ENCODE measurements around the gene ZFPM1.

The ZFPM1 gene

DNA sequence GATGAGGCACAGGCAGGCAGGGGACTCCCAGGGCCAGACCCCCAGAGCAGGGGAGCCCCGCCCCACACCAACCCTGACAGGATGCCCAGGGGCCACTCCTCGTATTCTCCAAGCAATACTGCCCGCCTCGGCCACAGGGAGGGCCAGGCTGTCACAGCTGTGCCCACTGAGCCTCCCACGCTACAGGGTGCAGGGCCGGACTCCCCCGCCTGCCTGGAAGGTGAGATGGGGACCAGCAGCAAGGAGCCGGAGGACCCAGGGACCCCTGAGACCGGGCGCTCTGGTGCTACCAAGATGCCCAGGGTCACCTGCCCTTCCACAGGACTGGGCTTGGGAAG is 18.8 kb upstream of the ZFPM1 start:
- no peak for DNase-seq

DNA sequence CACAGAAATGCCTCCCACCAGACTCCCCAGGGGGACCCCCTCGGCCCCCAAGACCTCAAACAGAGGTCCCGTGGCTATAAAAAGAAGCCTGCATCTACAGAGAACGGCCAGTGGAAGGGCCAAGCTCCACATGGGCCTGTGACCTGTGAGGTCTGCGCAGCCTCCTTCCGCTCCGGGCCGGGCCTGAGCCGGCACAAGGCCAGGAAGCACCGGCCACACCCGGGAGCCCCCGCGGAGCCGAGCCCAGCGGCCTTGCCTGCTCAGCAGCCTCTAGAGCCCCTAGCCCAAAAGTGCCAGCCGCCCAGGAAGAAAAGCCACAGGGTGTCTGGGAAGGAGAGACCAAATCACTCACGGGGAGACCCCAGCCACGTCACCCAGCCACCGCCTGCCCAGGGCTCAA is 18.3 kb upstream of the ZFPM1 start:
- no peak for DNase-seq

DNA sequence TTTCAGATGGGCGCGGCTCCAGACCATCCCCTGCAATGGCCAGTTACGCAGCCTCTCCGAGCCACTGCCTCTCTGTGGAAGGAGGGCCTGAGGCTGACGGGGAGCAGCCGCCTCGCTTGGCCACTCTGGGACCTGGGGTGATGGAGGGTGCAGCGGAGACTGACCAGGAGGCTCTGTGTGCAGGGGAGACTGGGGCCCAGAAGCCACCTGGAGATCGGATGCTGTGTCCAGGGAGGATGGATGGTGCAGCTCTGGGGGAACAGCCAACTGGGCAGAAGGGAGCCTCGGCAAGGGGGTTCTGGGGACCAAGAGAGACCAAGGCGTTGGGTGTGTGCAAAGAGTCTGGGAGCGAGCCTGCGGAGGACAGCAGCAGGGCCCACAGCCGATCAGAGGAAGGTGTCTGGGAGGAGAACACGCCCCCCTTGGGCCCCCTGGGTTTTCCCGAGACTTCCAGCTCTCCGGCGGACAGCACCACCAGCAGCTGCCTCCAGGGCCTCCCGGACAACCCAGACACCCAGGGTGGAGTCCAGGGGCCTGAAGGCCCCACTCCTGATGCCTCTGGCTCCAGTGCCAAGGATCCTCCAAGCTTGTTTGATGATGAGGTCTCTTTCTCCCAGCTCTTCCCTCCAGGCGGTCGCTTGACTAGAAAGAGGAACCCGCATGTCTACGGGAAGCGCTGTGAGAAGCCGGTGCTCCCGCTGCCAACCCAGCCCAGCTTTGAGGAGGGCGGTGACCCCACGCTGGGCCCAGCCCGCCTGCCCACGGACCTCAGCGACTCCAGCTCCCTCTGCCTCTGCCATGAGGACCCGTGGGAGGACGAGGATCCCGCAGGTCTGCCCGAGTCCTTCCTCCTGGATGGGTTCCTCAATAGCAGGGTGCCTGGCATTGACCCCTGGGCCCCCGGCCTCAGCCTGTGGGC is 17.4 kb upstream of the ZFPM1 start:
- DNase-seq: no peak

DNA sequence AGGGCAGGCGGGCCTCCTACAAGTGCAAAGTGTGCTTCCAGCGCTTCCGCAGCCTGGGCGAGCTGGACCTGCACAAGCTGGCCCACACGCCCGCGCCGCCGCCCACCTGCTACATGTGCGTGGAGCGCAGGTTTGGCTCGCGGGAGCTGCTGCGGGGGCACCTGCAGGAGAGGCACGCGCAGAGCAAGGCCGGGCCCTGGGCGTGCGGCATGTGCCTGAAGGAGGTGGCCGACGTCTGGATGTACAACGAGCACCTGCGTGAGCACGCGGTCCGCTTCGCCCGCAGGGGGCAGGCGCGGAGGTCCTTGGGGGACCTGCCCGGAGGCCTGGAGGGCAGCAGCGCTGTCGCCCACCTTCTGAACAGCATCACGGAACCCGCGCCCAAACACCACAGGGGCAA is 16.3 kb upstream of the ZFPM1 start:
- no peak for DNase-seq

DNA sequence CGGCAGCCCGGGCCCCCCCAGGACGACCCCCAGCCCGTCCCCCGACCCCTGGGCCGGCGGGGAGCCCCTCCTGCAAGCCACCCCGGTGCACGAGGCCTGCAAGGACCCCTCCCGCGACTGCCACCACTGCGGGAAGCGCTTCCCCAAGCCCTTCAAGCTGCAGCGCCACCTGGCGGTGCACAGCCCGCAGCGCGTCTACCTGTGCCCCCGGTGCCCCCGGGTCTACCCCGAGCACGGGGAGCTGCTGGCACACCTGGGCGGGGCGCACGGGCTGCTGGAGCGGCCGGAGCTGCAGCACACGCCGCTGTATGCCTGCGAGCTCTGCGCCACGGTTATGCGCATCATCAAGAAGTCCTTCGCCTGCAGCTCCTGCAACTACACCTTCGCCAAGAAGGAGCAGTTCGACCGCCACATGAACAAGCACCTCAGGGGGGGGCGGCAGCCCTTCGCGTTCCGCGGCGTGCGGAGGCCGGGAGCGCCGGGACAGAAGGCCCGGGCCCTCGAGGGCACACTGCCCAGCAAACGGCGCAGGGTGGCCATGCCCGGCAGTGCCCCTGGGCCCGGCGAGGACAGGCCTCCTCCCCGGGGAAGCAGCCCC is 15.6 kb upstream of the ZFPM1 start:
- DNase-seq: peak; percentile 45

DNA sequence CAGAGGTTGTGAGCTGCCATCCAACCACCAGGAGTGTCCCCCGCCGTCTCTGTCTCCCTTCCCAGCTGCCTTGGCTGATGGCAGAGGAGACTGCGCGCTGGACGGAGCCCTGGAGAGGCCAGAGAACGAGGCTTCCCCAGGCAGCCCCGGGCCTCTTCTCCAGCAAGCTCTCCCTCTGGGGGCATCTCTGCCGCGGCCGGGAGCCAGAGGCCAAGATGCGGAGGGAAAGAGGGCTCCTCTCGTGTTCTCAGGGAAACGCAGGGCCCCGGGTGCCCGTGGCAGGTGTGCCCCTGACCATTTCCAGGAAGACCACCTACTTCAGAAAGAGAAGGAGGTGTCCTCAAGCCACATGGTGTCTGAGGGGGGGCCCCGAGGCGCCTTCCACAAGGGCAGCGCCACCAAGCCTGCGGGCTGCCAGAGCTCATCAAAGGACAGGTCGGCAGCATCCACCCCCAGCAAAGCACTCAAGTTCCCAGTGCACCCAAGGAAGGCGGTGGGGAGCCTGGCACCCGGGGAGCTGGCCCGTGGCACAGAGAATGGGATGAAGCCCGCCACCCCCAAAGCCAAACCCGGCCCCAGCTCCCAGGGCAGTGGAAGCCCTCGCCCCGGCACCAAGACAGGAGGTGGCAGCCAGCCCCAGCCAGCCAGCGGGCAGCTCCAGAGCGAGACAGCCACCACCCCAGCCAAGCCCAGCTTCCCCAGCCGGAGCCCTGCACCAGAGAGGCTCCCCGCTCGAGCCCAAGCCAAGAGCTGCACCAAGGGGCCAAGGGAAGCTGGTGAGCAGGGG is 14.8 kb upstream of the ZFPM1 start:
- no peak for DNase-seq

DNA sequence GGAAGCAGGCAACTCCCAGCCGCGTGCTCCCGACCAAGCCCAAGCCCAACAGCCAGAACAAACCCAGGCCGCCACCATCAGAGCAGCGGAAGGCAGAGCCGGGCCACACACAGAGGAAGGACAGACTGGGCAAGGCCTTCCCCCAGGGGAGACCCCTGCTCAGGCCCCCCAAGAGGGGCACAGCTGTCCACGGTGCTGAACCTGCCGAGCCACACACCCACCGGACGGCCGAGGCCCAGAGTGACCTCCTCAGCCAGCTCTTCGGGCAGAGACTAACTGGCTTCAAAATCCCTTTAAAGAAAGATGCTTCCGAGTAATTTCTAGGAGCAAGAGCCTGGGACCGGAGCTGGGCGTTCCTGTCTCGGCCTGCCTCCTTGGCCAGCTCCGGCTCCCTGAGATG is 14.1 kb upstream of the ZFPM1 start:
- no peak for DNase-seq

DNA sequence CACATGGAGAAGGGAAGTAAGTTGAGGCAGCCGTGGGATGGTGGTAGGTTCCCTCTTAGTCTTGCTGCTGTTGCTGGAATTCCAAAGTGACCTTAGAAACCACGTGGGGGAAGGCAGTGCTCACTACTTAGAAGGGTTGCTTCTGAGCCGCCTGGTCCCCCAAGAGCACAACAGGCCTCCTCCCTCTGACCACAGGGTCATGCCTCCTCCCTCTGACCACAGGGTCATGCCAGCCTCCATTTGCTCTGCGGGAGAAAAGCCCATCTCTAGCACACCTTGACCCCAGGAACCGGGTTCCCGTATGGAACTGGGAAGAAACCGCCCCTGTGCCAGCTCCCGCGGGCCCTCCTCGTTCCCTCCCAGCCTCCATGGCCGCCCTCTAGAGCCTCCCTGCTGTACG is 13.4 kb upstream of the ZFPM1 start:
- DNase-seq: no peak

DNA sequence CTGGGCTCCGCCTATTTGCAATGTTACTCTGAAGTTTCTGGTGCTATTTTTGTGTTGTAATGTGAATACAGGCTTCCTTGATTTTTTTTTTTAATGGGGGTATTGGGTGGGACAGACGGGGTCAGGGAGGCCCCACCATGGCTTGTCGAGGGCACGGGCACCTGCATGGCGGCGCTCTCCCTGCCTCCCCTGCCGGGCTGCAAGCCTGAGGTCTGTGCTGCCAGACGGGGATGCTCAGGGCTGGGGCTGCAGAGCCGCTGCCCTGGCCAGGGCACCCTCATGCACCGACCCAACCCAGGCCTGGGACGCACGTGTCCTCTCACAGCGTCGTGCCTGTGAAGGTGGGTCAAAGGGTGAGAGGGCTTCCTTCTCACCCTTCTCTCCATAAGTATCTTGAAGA is 13.0 kb upstream of the ZFPM1 start:
- DNase-seq: no peak

DNA sequence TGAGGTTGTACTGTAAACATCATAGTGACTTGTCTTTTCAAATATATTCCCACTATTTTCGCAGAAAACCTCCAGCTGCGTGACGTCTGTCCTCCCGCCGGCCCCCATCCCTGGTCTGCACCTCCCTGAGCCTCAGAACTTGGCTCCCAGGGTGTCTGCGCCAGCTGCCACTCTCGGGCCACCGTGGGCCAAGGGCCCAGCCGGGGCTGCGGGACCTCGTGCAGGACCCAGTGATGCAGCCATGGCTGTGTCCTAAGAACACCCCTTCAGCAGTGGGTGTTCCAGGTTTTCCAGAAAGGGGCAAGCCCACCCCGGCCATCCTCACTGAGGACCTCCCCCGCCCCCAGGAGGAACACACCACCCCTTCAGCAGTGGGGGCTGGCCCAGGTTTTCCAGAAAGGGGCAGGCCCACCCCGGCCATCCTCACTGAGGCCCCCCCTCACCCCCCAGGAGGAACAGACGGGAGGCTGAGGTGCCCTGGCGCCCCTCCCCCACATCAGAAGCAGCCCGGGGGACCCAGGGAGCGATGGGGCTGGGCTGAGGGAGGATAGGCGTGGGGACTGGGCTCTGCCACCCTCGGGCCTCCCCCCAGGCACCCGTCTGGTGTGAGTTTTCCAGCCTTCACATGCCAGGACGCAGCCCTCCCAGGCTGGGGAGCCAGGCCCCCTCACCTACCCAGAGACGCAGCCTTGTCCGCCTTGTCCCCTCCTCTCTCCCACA is 12.2 kb upstream of the ZFPM1 start:
- no peak for DNase-seq

DNA sequence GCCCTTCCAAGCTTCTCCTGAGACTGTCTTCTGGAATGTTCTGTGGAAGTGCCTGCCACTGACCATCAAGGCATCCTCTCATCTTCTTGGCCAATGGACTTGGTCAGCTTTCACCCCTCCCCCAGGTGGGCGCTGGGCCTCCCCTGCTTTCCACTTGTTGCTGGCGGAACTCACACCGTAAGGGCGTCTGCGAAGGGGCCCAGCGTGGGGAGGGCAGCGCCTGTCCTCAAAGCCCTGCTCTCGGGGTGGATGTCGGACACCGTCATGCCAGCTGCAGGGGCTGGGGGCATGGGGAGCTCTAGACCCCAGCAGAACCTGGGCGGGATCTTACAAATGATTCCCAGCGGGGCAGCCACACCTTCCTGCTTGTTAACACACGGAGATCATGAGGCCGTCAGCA is 11.6 kb upstream of the ZFPM1 start:
- DNase-seq: no peak

DNA sequence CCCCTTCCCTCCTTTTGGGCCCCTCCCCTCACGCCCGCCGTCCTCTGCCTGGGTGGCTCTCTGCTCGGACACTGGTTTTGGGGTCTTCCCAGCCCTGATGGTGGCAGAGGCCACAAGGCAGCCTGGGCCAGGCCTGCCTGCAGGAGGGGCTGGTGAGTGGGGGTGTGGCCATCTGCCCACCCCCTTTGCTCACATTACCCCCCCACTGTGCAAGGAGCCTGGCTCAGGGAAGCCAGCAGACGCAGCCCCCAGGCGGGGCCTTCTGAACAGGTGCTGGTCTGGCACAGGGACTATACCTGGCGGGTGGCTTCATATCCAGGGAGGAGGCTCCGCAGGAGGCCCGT is 10.7 kb upstream of the ZFPM1 start:
- no peak for DNase-seq

DNA sequence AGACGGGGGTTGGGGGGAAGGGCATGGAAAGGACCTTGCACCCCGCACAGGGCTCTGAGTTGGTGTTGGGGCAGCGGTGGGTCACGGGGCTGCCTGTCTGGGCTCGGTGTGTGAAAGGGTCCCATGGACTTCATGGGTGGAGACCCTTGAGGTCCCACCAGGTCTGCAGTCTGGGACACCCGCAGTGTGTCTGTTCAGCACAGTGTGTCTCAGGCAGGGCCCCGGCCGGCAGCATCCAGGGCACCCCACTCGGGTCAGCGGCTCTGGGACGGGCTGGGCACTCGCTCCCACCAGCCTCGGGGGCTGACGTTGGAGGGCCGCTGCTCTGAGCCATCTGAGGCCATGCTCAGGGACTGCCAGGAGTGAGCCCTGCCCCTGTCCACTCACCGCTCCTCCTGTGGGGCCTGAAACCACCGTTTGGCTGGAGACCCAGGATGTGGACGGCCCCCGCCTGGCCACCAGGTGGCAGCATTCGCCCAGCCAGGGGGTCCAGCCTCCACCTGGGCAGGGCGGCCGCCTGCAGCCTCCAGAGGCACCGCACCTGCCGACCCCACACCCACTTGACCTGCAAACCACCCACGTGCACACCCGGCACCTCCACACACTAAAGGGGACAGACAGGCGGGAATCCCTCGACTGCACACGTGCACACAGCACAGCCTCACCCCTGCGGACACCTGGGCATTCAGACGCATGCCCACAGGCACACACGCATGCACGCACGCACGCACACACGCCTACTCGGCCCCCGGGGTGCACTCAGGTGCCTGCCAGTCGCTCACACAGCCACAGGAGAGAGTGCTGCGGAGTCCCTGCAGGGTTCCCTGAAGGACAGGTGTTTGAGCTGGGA is 10.1 kb upstream of the ZFPM1 start:
- DNase-seq: peak; percentile 67

DNA sequence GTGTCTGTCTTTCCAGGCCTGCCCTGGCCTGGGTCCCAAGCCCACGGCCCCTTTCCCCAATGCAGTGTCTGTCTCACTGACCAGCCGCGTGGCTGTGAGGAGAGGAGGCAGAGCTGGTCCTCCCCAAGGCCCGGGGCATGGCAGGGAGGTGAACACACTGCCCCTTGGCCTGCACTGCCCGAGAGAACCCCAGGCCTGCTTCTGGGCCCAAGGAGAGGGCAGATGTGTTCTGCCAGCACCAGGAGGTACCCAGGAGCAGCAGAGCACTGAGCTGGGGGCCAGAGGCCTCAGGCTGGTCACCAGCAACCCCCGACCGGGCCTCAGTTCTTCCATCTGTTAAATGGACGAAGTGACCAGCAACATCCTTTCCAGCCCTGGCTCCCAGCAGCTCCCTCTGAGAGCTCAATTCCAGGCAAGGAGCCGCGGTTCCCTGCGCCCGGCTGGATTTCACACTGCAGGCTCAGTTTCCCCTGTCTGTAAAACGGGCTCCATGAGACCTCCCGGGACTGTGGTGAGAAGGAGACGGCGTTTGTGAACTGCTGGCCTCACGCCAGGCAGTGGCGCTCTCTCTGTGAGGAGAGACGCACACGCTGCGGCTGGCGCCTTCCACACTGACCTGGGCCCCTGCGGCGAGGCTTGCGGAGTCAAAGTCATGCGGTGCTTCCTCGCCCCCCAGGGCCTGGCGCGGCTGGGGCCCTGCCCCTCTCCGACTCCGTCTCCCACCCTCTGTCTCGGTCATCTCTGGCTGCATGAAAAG is 8.1 kb upstream of the ZFPM1 start:
- no peak for DNase-seq

DNA sequence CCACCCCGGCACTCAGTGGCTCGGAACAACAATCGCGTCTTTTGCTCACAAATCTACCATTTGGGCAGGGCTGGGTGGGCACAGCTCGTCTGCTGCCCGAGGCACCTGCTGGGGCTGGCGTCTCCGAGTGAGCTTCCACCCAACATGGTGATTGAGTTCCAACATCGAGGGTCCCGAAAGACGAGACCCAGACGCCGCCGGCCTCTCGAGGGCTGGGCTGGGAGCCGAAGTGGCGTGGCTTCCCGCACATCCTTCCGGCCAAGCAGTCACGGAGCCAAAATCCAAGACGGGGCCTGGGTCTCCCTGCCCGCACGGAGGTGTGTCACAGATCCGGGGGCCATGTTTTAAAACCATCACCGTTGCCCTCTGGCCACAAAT is 7.5 kb upstream of the ZFPM1 start:
- DNase-seq: no peak

DNA sequence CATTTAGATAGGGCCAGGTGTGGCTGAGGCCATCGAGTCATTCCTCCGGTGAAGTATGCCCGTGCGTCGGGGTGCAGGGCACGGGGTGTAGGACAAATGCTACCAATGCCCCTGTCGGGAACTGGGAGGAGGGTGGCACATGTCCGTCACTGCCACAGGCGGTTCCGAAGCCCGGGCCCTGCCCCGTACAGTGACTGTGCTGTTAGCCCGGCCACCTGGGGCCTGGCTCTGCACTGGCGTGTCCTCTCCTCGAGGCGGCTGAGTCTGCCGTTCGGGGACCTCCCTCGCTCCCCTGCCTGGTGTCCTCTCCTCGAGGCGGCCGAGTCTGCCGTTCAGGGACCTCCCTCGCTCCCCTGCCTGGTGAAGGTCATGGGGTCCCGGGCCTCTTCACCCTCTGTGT is 7.0 kb upstream of the ZFPM1 start:
- no peak for DNase-seq

DNA sequence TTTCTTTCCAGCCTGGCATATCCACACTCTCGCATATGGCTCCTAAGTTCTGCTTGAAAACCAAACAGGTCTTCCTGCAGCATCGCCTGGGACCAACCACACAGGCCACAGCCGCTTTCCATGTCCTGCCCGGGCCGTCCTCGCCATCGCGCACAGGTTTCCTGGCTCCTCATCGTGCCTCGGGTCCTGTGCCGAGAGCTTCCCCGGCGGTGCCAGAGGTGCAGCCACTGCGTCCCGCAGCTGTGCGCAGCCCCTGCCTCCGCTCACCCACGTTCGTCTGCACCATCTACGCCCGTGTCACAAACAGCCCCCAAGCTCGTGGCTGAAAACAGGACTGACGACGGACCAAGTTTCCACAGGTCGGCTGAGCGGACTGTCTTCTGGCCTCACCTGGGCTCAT is 6.3 kb upstream of the ZFPM1 start:
- no peak for DNase-seq

DNA sequence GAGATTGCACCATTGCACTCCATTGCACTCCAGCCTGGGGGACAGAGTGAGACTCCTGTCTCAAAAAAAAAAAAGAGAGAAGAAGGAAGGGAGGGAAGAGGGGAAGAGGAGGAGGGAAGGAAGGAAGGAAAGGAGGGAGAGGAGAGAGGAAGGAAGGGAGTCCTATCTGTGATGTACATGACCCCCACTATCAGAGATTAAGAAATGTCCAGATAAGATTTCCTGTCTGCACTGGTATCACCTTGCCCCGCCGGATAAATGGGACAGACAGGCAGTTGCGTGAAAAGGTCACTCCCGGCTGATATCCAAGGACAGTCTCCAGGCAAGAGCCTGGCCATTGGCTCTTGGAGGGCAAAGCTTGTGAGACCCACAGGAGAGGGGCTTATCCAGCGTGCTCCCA is 5.2 kb upstream of the ZFPM1 start:
- no peak for DNase-seq

DNA sequence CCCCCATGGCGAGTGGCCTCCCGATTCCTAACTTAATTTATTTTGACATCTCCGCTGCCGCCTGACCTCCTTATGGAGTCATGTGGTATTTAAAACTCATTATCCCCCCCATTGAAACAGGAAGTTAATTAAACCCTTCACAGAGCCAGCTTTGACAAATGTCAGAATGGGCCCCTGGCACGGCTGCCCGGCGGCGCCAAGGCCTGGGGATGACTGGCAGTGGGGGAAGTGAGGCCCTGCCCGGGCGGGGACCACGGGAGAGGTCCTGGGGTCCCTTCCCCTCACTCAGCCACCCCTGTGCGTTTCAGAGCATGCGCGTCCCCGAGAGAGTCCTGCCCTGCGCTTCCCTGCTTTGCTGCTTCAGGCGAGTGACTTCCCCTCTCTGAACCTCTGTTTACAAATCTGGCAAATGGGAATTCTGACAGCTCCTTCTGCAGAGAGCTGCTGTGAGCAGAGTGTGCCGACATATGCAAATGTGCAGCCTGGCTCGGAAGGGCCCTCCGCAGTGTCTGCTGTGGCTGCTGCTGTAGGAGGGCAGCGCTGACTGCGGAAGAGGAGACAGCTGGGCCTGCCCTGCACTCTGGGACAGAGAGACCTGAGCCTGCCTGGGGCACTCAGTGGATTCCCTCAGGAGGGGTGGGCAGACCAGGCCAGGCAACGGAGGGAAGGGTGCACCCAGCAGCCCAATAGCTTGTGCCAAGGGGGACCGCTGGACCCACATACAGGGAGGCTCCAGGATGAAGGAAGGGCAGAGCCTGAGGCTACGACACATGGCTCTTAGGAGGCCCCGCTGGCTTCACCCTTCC is 4.4 kb upstream of the ZFPM1 start:
- no peak for DNase-seq

DNA sequence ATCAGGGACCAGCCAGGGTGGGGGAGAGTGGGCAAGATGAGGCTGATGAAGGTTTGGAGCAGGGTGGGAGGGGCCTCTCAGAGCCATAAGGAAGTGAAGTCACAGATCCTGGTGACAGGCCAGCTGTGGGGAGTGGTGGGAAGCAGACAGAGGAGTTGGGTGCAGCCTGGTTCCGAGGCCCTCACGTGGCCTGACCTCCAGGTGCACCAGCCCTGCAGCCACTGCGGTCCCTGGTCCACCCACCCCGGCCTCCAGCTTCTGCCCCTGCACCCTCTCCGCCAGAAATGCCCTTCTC is 3.9 kb upstream of the ZFPM1 start:
- DNase-seq: no peak

Measured in fibroblast of skin of scalp (primary cell).